Smooth muscle cell (in vitro differentiated cells): ENCODE results near the gene AFF1. TPM values are rescaled to one million over a fixed set of nuclear protein-coding genes. Genes with fewer than 3 reads are reported as not detected.

Experiments used
- DNase-seq: peaks from one replicate; lab custom pipeline; 2025; ENCODE audit not compliant: unreplicated experiment; lab: John Stamatoyannopoulos, UW
- H2AFZ ChIP-seq: fragments of 200-600 bp; sonication (generic); 2 replicates; pipeline ENCODE4 v1.6.0; 2016; ENCODE audit warnings: antibody characterized with exemption, low read depth, mild to moderate bottlenecking
- H3F3A ChIP-seq: fragments of 200-600 bp; sonication (generic); 2 replicates; pipeline ENCODE4 v1.6.0; 2017; ENCODE audit warnings: antibody characterized with exemption, low read depth
- H3K27ac ChIP-seq: fragments of 200-600 bp; sonication (generic); 2 replicates; pipeline ENCODE4 v1.5.1; 2016; ENCODE audit warnings: low read depth, mild to moderate bottlenecking
- H3K27me3 ChIP-seq: fragments of 200-600 bp; sonication (generic); 2 replicates; pipeline ENCODE4 v1.6.1; 2016; ENCODE audit warnings: low read depth, mild to moderate bottlenecking
- H3K36me3 ChIP-seq: fragments of 200-600 bp; sonication (generic); 2 replicates; pipeline ENCODE4 v1.5.1; 2016; ENCODE audit warnings: low read depth
- H3K4me1 ChIP-seq: fragments of 200-600 bp; sonication (generic); 2 replicates; pipeline ENCODE4 v1.5.1; 2016; ENCODE audit warnings: low read depth
- H3K4me2 ChIP-seq: fragments of 200-600 bp; sonication (generic); 2 replicates; pipeline ENCODE4 v1.6.0; 2016; ENCODE audit warnings: mild to moderate bottlenecking
- H3K4me3 ChIP-seq: fragments of 200-600 bp; sonication (generic); 2 replicates; pipeline ENCODE4 v1.5.1; 2016; ENCODE audit warnings: mild to moderate bottlenecking
- H3K79me2 ChIP-seq: fragments of 200-600 bp; sonication (generic); 2 replicates; pipeline ENCODE4 v1.6.0; 2016; ENCODE audit warnings: low read depth, mild to moderate bottlenecking
- H3K9ac ChIP-seq: fragments of 200-600 bp; sonication (generic); 2 replicates; pipeline ENCODE4 v1.6.0; 2016; ENCODE audit warnings: low read depth
- H3K9me3 ChIP-seq: fragments of 200-600 bp; sonication (generic); replicated peaks from 2 replicates; pipeline ENCODE4 v1.5.1; 2016; ENCODE audit warnings: low read depth
- H4K20me1 ChIP-seq: fragments of 200-600 bp; sonication (generic); 2 replicates; pipeline ENCODE4 v1.6.0; 2016; ENCODE audit warnings: low read depth
- CTCF ChIP-seq: fragments of 200-600 bp; sonication (generic); IDR thresholded peaks from 2 replicates; pipeline ENCODE4 v1.5.1; 2017; ENCODE audit warnings: borderline replicate concordance, mild to moderate bottlenecking, antibody characterized with exemption; ENCODE audit not compliant: insufficient read depth, poor library complexity, severe bottlenecking
- WGBS: methylation state at CpG from one replicate; pipeline ENCODE4 v1.1.7; 2016; ENCODE audit warnings: low lambda C conversion rate; 5-methylcytosine and 5-hydroxymethylcytosine counted together
- polyA plus RNA-seq: library from polyadenylated mRNA; unstranded; fragments of >200 nt; fragmentation: Nextera tagmentation; extraction: Ambion mirVana; gene quantifications from 2 replicates; pipeline ENCODE4 v1.2.1, GENCODE V29; 2016
- total RNA-seq: library from RNA; depleted of rRNA; stranded (reverse); fragments of >200 nt; gene quantifications from 2 replicates; pipeline ENCODE4 v1.2.3, GENCODE V29; 2014

AFF1 gene
- total and polyA plus RNA-seq, 2 experiments from 2014 or later: 6.6 to 17.7 TPM

GRCh38 chr4:87067124-87067885 lies 132.5 kb downstream of the AFF1 start:
- Histone ChIP-seq H3K4me3 (no peak overlapping the region), H3K27me3 (no peaks in the 10 kb centered on the region), H3K79me2 (peaks cover 30% of the 10 kb centered on the region), H3K27ac (peak overlapping the region; percentile 33), H3K9me3 (no peaks in the 10 kb centered on the region), H3K36me3 (no peaks in the 10 kb centered on the region), H3F3A (peaks cover 5% of the 10 kb centered on the region), H3K4me2 (peak overlapping the region; percentile 37), H3K9ac (no peak overlapping the region), H4K20me1 (peaks cover 78% of the 10 kb centered on the region), H3K4me1 (peaks cover 9% of the 10 kb centered on the region), H2AFZ (no peak overlapping the region)
- DNase-seq: no peak
- TF ChIP-seq CTCF: no peak
- 22% methylated on average over 2 of the region's 2 CpGs for WGBS

GRCh38 chr4:87068583-87069021 lies 133.8 kb downstream of the AFF1 start:
- Histone ChIP-seq H3F3A (peaks cover 5% of the 10 kb centered on the region), H3K36me3 (no peaks in the 10 kb centered on the region), H3K9me3 (no peaks in the 10 kb centered on the region), H3K4me1 (peaks cover 14% of the 10 kb centered on the region), H3K79me2 (peaks cover 23% of the 10 kb centered on the region), H3K9ac (no peak overlapping the region), H2AFZ (no peak overlapping the region), H3K27me3 (no peaks in the 10 kb centered on the region), H3K27ac (no peak overlapping the region), H3K4me2 (no peak overlapping the region), H3K4me3 (no peak overlapping the region), H4K20me1 (peaks cover 76% of the 10 kb centered on the region)
- TF ChIP-seq CTCF: no peak
- DNase-seq: no peak
- 87% methylated on average over 7 of the region's 7 CpGs for WGBS

- Histone ChIP-seq H3F3A (peaks cover 5% of the 10 kb centered on the region), H4K20me1 (peaks cover 73% of the 10 kb centered on the region), H3K27me3 (no peaks in the 10 kb centered on the region), H3K9ac (no peak overlapping the region), H3K4me3 (no peak overlapping the region), H2AFZ (no peak overlapping the region), H3K79me2 (peaks cover 19% of the 10 kb centered on the region), H3K36me3 (no peaks in the 10 kb centered on the region), H3K4me2 (no peak overlapping the region), H3K9me3 (no peaks in the 10 kb centered on the region), H3K27ac (no peak overlapping the region), H3K4me1 (peaks cover 20% of the 10 kb centered on the region)
- 60% methylated on average over 3 of the region's 3 CpGs for WGBS
- TF ChIP-seq CTCF: no peak
- DNase-seq: no peak
Observed at GRCh38 chr4:87069037-87069742, 134.4 kb downstream of the AFF1 start.
